Nephron progenitor cell (in vitro differentiated cells): ENCODE data around the gene ASCL3.
A peak's percentile ranks its signal among the peaks of the same experiment; 100 is the strongest.
"Not testable (repeated sequence)": the region's sequence is repeated elsewhere in the genome, so short reads cannot be mapped to it uniquely, and the experiment has no call there.

Experiments used
- DNase-seq: peaks from one replicate; pipeline ENCODE4 v3.0.0; 2021
- H3K27ac Mint-ChIP-seq: 2 replicates; pipeline ENCODE4 v1.8.0; 2021; ENCODE audit warnings: mild to moderate bottlenecking, moderate library complexity, mixed read lengths
- H3K27me3 Mint-ChIP-seq: 2 replicates; pipeline ENCODE4 v1.8.0; 2021; ENCODE audit warnings: mild to moderate bottlenecking, low read depth, mixed read lengths; ENCODE audit not compliant: poor library complexity
- H3K36me3 Mint-ChIP-seq: 2 replicates; pipeline ENCODE4 v1.8.0; 2021; ENCODE audit warnings: low read depth, mixed read lengths
- H3K4me1 Mint-ChIP-seq: 2 replicates; pipeline ENCODE4 v1.8.0; 2021; ENCODE audit warnings: mixed read lengths
- H3K4me3 Mint-ChIP-seq: 2 replicates; pipeline ENCODE4 v1.8.0; 2021; ENCODE audit warnings: mild to moderate bottlenecking, moderate library complexity, mixed read lengths
- H3K9me3 Mint-ChIP-seq: 2 replicates; pipeline ENCODE4 v1.8.0; 2021; ENCODE audit warnings: mild to moderate bottlenecking, moderate library complexity, mixed read lengths
- TF ChIP-seq, protein P1 (sequence below): fragments of 200-600 bp; sonication (generic); IDR thresholded peaks from 2 replicates; pipeline ENCODE4 v1.5.0; 2021; ENCODE audit warnings: antibody characterized with exemption

ASCL3 gene

DNA sequence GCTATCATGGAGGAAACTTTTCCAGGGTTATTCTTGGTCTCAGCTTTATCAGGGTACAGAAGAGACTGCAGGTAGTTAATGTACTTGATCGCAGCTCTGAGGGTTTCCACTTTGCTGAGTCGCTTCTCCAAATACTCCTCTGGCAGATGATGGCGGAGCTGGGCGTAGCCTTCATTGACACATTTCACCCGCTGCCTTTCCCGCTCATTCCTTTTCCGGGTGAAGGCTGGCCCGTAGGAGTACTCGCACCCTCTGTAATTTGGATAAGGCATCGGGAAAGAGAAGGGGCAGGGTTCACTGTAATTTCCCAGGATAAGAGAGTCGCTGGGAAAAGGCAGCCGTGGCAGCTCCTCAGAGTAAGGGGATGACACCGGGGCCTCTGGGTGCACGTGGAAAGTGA is 5.2 kb downstream of the ASCL3 start:
- no peaks in the 10 kb centered on the region for H3K36me3 Mint-ChIP-seq
- no peak overlapping the region for H3K27ac Mint-ChIP-seq
- DNase-seq, result no peak
- peaks cover 3% of the 10 kb centered on the region for H3K27me3 Mint-ChIP-seq
- H3K9me3 Mint-ChIP-seq, result no peaks in the 10 kb centered on the region
- TF ChIP-seq, protein P1, sequence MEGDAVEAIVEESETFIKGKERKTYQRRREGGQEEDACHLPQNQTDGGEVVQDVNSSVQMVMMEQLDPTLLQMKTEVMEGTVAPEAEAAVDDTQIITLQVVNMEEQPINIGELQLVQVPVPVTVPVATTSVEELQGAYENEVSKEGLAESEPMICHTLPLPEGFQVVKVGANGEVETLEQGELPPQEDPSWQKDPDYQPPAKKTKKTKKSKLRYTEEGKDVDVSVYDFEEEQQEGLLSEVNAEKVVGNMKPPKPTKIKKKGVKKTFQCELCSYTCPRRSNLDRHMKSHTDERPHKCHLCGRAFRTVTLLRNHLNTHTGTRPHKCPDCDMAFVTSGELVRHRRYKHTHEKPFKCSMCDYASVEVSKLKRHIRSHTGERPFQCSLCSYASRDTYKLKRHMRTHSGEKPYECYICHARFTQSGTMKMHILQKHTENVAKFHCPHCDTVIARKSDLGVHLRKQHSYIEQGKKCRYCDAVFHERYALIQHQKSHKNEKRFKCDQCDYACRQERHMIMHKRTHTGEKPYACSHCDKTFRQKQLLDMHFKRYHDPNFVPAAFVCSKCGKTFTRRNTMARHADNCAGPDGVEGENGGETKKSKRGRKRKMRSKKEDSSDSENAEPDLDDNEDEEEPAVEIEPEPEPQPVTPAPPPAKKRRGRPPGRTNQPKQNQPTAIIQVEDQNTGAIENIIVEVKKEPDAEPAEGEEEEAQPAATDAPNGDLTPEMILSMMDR, result no peak
- H3K4me3 Mint-ChIP-seq, result no peak overlapping the region
- H3K4me1 Mint-ChIP-seq, result peaks cover 42% of the 10 kb centered on the region

DNA sequence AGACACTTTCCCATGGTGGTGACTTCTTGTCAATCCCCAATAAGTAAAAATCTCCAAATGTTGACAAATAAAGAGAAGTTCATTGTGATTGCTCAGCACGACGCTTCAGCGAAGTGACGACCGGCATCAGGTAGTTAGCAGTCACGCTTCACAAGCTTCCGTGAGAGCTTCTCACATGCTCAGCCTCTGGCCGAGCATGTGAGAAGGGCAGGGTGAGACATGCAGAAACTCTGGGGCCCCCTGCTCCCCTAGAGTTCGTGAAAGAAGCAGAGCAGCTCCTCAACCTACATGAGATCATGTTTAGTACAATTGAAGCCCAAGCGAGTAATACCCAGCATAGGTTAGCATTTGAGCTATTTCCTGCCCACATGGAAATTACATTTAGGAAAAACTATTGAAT is 5.7 kb downstream of the ASCL3 start:
- TF ChIP-seq, protein P1, result no peak
- no peaks in the 10 kb centered on the region for H3K36me3 Mint-ChIP-seq
- no peak overlapping the region for H3K4me3 Mint-ChIP-seq
- H3K27ac Mint-ChIP-seq, result no peak overlapping the region
- H3K27me3 Mint-ChIP-seq, result peaks cover 3% of the 10 kb centered on the region
- no peaks in the 10 kb centered on the region for H3K9me3 Mint-ChIP-seq
- no peak for DNase-seq
- peaks cover 47% of the 10 kb centered on the region for H3K4me1 Mint-ChIP-seq

DNA sequence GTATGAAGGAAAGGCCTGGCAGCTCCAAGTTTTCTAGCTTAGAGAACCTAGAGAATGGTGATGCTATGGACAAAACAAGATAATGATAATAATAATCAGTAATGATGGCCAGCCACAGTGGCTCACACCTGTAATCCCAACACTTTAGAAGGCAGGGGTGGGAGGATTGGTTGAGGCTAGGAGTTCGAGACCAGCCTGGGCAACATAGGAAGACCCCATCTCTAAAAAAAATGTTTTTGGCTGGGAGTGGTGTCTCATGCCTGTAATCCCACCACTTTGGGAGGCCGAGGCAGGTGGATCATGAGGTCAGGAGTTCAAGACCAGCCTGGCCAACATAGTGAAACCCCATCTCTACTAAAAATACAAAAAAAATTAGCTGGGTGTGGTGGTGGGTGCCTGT is 7.0 kb downstream of the ASCL3 start:
- not testable (repeated sequence) for H3K27me3 Mint-ChIP-seq

DNA sequence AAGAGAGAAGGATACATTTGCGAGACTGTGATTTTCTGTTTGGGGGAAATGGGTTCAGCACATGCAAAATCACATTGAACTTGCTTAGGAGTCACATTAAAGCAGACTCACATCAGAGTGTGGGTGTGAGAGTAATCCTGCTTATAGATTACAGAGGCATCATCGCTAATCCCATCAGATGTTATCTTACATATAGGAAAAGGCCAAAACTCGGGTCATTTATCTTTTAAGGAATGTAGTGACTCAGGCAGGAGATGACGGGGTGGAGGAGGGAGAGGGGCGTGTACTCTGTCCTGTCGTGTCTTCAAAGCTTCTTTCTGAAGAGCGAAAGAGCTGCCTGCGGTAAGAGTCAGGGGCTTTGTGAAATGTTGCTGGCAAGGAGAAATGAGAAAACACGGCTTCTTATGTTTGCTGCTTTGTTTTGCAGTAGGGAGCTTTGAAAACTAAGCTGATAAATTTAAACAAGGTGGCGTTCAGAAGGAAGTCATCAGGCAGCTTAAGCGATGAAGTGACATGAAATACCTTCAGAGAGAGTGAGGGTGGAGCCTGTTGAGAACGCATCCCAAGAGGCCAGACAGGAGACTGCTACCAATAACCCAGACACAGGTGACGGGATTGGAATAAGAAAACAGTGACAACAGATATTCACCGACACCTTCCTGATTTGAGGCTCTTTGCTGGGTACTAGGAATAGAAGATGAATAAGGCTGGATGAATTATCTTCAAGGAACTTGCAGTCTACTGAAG is 7.9 kb downstream of the ASCL3 start:
- no peak for DNase-seq
- H3K9me3 Mint-ChIP-seq, result no peaks in the 10 kb centered on the region
- TF ChIP-seq, protein P1, result no peak
- peaks cover 3% of the 10 kb centered on the region for H3K27me3 Mint-ChIP-seq
- H3K27ac Mint-ChIP-seq, result peak overlapping the region; percentile 35
- H3K4me3 Mint-ChIP-seq, result peak overlapping the region; percentile 11
- H3K4me1 Mint-ChIP-seq, result peaks cover 53% of the 10 kb centered on the region
- no peaks in the 10 kb centered on the region for H3K36me3 Mint-ChIP-seq

More for the DNA sequence above, 7.0 kb downstream of the ASCL3 start:
- H3K4me3 Mint-ChIP-seq, H3K9me3 Mint-ChIP-seq, H3K36me3 Mint-ChIP-seq, H3K27ac Mint-ChIP-seq, DNase-seq: not testable (repeated sequence)
- H3K4me1 Mint-ChIP-seq, result peaks cover 53% of the 10 kb centered on the region

DNA sequence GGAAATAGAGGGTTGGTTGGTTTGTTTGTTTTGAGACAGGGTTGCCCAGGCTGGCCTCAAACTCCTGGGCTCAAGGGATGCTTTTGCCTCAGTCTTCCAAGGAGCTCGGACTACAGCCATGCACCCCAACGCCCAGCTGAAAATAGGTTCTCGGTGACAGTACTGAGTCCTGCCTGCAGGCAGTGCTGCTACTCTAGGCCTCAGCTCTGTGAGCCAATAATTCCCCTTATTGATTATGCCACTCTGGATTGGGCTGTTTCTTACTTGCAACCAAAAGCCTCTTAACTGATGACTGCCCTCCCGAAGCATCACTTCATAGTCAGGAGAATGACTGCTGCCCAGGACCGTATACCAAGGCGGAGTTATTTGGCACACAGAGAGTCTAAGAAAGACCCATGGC is 8.9 kb downstream of the ASCL3 start:
- H3K4me1 Mint-ChIP-seq, result peaks cover 53% of the 10 kb centered on the region
- H3K27ac Mint-ChIP-seq, result no peak overlapping the region
- no peak overlapping the region for H3K4me3 Mint-ChIP-seq
- H3K27me3 Mint-ChIP-seq, result peaks cover 3% of the 10 kb centered on the region
- H3K9me3 Mint-ChIP-seq, result no peaks in the 10 kb centered on the region
- no peaks in the 10 kb centered on the region for H3K36me3 Mint-ChIP-seq
- TF ChIP-seq, protein P1, result peak; percentile 7
- DNase-seq, result no peak

DNA sequence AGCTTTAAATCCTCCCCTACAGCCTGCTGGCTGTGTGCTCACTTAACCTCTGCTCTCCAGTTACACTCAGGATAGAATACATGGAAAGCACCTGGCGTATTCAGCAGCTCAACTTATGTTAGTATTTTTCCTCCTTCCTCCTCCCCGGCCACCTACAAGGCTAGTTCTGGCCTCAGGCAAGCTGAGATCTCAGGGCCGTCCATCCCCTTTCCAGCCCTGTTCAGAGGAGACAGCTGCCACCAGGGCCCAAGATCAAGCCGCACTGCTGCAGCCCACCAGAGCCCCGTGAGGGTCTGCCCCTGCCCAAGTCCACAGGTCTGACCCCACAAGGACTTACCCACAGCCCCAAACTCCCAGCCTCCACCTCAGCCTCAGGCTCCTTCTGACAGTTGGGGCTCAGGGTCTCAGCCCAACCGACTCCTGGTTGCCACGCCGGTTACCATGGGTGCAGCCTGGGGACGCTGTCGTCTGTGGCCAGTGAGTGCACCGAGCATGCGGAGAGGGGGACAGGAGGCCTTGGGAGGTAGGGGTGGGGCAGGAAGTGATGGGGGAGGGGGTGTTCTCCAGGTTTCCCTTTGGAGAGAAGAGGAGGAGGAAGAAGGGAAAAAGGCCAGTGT is 10.1 kb downstream of the ASCL3 start, which contains the start of gene C11orf16:
Gene C11orf16, minus strand, starts transcription at position 384 of the 617 bp plus-strand sequence. CDS start 639 bp downstream, outside the sequence.
- H3K27ac Mint-ChIP-seq, result no peak within 1 kb of the TSS
- H3K36me3 Mint-ChIP-seq, result no peaks in the 10 kb centered on the region
- no peaks in the 10 kb centered on the region for H3K9me3 Mint-ChIP-seq
- TF ChIP-seq, protein P1, result no peak
- no peak within 1 kb of the TSS for H3K4me3 Mint-ChIP-seq
- peaks cover 50% of the 10 kb centered on the region for H3K4me1 Mint-ChIP-seq
- peak; percentile 21 for DNase-seq
- no peaks in the 10 kb centered on the region for H3K27me3 Mint-ChIP-seq
